MM.1S (cell line): ENCODE results near the gene SHISA9.

Experiments used
- EZH2phosphoT487 ChIP-seq: fragments of 300-600 bp; sonication (generic); IDR thresholded peaks from 2 replicates; pipeline ENCODE4 v1.6.1; 2018; ENCODE audit warnings: antibody characterized with exemption, low read length
- TF ChIP-seq, protein P1 (sequence below): fragments of 300-600 bp; sonication (generic); IDR thresholded peaks from 2 replicates; pipeline ENCODE4 v1.5.1; 2016; ENCODE audit warnings: antibody characterized with exemption, low read length, mixed read lengths

DNA sequence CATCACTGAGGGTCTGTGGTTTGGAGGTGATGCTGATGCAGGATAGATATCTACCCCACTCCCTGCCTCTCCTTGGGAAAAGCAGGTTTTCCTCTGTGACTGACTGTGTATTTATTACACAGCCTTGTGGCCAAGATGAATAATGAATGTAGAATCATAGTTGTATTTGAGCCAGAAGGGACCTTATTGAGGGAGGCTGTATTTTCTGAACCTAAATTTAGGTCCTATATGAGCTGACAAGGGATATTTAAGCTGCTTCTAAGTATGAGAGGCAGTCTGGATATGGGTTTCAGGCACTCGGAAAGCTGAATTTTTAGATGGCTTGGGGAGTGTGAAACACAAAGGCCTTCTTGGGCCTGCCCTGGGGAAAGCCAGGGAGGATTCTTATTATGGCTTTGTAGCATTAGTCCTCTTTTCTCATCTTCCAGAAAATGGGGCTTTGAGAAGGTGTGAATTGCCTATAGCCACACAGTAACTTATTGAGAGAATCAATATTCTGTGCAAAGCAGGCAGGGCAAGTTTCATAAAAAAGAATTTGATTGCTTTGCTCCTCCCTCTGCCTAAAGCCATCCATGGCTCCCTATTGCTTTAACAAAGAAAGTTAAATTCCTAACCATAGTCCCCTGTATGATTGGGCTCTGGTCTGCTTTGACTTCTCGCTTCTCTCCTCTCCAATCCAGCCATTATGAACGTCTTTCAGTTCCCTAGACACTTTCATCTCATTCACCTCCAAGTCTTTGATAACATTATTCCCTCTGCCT lies 144.8 kb downstream of the SHISA9 start:
- TF ChIP-seq, protein P1, sequence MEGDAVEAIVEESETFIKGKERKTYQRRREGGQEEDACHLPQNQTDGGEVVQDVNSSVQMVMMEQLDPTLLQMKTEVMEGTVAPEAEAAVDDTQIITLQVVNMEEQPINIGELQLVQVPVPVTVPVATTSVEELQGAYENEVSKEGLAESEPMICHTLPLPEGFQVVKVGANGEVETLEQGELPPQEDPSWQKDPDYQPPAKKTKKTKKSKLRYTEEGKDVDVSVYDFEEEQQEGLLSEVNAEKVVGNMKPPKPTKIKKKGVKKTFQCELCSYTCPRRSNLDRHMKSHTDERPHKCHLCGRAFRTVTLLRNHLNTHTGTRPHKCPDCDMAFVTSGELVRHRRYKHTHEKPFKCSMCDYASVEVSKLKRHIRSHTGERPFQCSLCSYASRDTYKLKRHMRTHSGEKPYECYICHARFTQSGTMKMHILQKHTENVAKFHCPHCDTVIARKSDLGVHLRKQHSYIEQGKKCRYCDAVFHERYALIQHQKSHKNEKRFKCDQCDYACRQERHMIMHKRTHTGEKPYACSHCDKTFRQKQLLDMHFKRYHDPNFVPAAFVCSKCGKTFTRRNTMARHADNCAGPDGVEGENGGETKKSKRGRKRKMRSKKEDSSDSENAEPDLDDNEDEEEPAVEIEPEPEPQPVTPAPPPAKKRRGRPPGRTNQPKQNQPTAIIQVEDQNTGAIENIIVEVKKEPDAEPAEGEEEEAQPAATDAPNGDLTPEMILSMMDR: no peak
- TF ChIP-seq EZH2phosphoT487: no peak
